ENCODE measurements around the gene QRFP.

QRFP gene

DNA sequence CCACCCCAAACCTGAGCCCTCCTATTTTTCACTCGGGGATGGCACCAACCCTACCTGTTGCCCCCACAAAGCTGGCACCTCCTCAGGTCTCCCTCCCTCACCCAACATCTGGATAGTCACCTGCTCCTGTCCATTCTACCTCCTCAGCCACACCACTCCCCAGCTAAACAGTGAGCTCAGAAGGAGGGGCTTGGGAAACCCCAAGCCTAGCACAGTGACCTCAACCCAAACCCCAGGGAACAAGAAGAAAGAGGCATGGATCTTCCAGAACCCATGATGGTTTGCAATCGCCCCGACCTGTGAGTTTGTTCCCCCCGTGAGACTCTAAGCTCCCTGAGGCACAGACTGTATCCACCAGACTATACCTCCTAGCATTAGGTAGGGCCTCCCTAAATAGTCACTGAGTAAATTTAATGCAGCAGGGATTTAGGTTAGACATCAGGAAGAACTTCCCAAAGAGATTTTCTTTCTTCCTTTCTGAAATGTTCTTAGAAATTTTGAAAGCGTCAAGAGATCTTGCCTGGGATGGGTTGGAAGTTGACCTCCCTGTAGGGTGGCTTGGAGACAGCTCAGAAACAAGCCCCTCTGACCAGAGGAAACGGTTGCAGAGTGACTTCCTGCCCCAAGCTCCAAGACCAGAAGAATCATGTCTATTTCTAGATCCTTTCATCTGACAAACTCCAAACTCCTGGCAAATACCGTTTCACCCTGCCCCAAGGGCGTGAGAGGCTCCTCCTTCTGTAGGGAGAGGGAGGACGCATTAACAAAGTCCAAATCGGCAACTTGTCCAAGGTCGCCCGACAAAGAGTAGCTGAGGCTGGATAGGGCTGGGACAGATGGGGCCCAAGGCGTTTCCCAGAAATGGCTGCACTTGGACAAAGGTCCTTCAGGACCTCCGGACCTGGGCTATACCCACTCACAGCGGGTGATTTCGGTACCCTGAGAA, 38.4 kb upstream of the QRFP start:
- TF ChIP-seq, protein P1, sequence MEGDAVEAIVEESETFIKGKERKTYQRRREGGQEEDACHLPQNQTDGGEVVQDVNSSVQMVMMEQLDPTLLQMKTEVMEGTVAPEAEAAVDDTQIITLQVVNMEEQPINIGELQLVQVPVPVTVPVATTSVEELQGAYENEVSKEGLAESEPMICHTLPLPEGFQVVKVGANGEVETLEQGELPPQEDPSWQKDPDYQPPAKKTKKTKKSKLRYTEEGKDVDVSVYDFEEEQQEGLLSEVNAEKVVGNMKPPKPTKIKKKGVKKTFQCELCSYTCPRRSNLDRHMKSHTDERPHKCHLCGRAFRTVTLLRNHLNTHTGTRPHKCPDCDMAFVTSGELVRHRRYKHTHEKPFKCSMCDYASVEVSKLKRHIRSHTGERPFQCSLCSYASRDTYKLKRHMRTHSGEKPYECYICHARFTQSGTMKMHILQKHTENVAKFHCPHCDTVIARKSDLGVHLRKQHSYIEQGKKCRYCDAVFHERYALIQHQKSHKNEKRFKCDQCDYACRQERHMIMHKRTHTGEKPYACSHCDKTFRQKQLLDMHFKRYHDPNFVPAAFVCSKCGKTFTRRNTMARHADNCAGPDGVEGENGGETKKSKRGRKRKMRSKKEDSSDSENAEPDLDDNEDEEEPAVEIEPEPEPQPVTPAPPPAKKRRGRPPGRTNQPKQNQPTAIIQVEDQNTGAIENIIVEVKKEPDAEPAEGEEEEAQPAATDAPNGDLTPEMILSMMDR (IDR thresholded peaks at IDR 0.05; ENCODE audit: low read depth, low read length), result no peak
- TF ChIP-seq, protein P2, sequence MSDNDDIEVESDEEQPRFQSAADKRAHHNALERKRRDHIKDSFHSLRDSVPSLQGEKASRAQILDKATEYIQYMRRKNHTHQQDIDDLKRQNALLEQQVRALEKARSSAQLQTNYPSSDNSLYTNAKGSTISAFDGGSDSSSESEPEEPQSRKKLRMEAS (IDR thresholded peaks at IDR 0.05; ENCODE audit: low read depth, low read length), result no peak
- TF ChIP-seq POLR2A (IDR thresholded peaks at IDR 0.05; ENCODE audit: extremely low read depth, insufficient read length), result no peak
- no peak for DNase-seq (ENCODE audit: low read depth)
- H3K4me3 ChIP-seq (ENCODE audit: low read depth, low read length), result no peak overlapping the region

DNA sequence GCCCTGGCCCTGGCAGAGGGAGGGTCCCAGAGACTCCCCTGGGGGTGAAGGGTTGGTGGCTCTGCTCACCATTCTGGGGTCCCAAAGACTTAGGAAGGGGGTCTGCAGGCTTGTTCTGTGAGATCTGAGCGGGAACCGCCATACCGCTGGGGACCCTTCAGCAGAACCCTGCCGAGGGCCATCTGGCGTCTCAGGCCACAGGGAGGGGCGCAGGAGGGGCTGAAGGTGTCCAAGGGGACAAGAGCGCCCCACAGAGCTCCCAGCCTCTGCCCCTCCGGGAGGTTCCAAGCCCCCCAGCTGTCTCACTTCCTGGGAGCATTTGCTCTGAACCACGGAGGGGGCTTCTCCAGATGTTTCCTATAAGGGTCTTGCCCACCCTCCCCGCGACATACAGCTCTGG, 37.6 kb upstream of the QRFP start:
- H3K4me3 ChIP-seq (ENCODE audit: low read depth, low read length), result no peak overlapping the region
- DNase-seq (ENCODE audit: low read depth), result no peak
- TF ChIP-seq, protein P1 (IDR thresholded peaks at IDR 0.05; ENCODE audit: low read depth, low read length), result no peak
- no peak for TF ChIP-seq POLR2A (IDR thresholded peaks at IDR 0.05; ENCODE audit: extremely low read depth, insufficient read length)
- no peak for TF ChIP-seq MYC (IDR thresholded peaks at IDR 0.05; ENCODE audit: low read depth, low read length)
- TF ChIP-seq, protein P2 (IDR thresholded peaks at IDR 0.05; ENCODE audit: low read depth, low read length), result no peak

DNA sequence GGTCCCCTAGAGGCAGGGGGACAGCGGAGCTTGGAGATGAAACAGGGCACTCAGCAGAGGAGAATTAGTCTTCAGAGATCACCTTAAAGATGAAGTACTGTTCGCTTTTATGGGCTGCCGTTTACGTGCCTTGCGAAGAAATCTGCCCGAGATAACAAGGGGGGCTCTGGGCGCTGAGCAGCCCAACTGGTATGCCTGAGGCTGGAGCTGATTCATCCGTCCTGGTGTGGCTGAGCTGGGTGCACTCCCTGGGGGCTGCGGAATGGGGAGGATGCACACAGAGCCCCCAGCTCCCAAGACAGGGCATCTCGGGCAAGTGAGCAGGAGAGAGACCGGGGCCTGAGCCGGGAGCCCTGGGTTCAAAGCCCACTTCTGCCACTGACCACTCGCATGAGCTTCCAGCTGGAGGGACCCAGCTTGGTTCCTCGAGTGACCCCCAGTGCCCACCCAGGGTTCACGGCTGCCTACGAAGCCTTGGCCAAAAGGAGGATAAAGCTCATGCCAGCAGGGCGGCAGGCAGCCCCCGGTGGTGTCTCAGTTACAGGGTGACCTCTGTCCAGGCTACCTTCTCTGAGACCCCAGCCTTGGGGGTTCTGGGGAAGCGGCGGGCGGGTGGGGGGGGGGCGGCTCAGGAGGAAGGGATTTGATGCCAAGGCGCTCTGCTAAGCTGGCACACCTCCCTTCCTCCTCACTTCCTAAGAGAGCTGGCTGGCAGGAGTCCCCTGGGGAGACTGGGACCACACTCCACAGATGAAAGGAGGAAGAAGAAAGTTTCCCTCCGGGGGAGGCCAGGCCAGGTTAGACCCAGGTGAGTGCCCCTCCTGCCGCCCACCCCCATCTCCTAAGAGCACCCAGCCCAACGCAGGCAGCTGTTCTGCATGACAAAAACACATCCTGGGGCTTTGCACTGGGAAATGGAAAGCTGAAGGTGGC, 36.8 kb upstream of the QRFP start:
- TF ChIP-seq, protein P2 (IDR thresholded peaks at IDR 0.05; ENCODE audit: low read depth, low read length), result no peak
- TF ChIP-seq MYC (IDR thresholded peaks at IDR 0.05; ENCODE audit: low read depth, low read length) (no peak), POLR2A (IDR thresholded peaks at IDR 0.05; ENCODE audit: extremely low read depth, insufficient read length) (no peak)
- TF ChIP-seq, protein P1 (IDR thresholded peaks at IDR 0.05; ENCODE audit: low read depth, low read length), result no peak
- peak; percentile 59 for DNase-seq (ENCODE audit: low read depth)
- no peak overlapping the region for H3K4me3 ChIP-seq (ENCODE audit: low read depth, low read length)

DNA sequence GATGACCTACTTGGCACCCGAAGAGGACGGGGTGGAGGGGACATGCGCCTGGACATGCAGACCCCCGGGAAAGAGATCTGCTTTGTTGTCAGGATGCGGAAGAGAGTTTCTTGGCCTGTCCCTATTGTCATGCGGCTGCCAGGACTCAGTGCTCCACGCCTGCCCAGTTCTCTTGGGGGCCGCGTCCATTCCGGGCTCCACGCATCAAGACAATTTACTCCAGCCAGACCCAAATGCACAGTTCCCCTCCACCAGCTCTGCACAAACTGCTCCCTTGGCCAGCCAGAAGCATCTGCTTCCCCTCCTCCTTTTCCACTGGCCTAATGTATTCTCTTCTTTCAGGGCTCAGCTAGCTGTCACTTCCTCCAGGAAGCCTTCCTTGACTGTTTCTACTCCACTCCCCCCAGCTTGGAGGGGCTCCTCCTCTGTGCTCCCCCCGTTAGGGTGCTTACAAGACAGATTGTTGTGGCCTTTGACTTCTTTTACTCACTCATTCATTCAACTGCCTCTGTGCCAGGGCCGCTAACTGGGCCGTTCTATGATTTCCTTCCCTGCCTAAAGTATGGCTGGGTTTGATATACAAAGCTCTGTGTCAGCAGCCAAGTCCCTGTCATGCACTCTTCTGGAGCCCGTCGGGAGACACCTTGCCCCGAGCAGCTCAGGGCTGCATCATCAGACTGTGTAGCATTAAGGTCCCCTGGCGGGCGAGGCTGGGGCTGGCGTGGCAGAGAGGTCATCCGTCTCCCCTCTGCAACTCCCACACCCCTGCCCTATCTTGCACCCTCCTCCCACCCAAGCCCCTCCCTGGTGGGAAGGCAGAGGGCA, 35.9 kb upstream of the QRFP start:
- TF ChIP-seq, protein P1 (IDR thresholded peaks at IDR 0.05; ENCODE audit: low read depth, low read length), result no peak
- TF ChIP-seq POLR2A (IDR thresholded peaks at IDR 0.05; ENCODE audit: extremely low read depth, insufficient read length), result no peak
- DNase-seq (ENCODE audit: low read depth), result peak; percentile 48
- no peak overlapping the region for H3K4me3 ChIP-seq (ENCODE audit: low read depth, low read length)

DNA sequence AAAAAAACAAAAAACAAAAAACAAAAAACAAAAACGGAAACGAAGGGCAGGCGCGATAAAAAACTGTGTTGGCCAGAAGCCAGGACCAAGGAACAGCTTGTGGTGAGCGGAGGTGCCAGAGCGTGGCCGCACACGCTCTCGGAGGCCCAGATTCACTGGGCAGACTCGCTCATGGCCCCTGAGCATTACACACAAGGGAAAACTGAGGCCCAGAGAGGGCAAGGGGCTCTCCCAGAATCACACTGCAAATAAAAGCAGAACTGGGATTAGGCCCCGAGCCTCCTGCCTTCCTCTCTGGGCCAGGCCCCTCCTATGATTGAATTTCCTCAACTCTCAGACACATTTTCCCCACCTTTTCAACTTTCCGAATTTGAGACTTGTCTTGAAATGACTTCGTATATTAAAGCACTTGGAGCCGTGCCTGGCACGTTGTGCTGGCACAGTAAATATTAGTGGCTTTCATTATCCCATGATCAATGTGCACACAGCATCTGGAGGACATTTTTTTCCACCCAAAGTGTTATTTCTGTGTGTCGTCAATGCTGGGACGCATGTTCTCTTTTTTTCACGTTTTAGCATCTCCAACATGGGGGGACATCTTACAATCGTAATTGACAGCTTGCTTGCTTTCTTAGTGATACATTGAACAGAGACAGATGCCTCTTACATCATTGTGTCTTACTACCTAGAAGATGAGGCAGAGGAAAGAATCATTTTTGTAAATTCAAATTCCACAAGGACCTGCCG, 35.1 kb upstream of the QRFP start:
- TF ChIP-seq, protein P1 (IDR thresholded peaks at IDR 0.05; ENCODE audit: low read depth, low read length), result no peak
- no peak for TF ChIP-seq MYC (IDR thresholded peaks at IDR 0.05; ENCODE audit: low read depth, low read length)
- TF ChIP-seq, protein P2 (IDR thresholded peaks at IDR 0.05; ENCODE audit: low read depth, low read length), result no peak
- TF ChIP-seq POLR2A (IDR thresholded peaks at IDR 0.05; ENCODE audit: extremely low read depth, insufficient read length), result no peak
- no peak for DNase-seq (ENCODE audit: low read depth)
- H3K4me3 ChIP-seq (ENCODE audit: low read depth, low read length), result no peak overlapping the region

Measured in NB4 (cell line).